Tibial nerve (tissue), 4 donors: ENCODE results near the gene NKX3-2.

Experiments used
- EP300 ChIP-seq, 2 donors: sonication (generic); formaldehyde crosslinking; IDR thresholded peaks; one replicate each; pipeline ENCODE4 v1.6.1; 2017; ENCODE audit warnings: antibody characterized with exemption in 2 of 2, mild to moderate bottlenecking in 1 of 2
- POLR2A ChIP-seq, 2 donors: fragments of 450-650 bp; IDR thresholded peaks; one replicate each; pipeline ENCODE4 v1.6.1; 2017; ENCODE audit warnings: antibody characterized with exemption in 2 of 2, mild to moderate bottlenecking in 2 of 2, moderate library complexity in 2 of 2
- TF ChIP-seq, protein P1 (sequence below), 5 experiments: fragments of 200-600 bp in 3 of 5; fragments of 450-650 bp in 2 of 5; sonication (generic) in 3 of 5; IDR thresholded peaks; one replicate each; pipeline ENCODE4 v1.5.1; 2016 to 2019; ENCODE audit warnings: antibody characterized with exemption in 5 of 5, mild to moderate bottlenecking in 3 of 5, moderate library complexity in 2 of 5

DNA sequence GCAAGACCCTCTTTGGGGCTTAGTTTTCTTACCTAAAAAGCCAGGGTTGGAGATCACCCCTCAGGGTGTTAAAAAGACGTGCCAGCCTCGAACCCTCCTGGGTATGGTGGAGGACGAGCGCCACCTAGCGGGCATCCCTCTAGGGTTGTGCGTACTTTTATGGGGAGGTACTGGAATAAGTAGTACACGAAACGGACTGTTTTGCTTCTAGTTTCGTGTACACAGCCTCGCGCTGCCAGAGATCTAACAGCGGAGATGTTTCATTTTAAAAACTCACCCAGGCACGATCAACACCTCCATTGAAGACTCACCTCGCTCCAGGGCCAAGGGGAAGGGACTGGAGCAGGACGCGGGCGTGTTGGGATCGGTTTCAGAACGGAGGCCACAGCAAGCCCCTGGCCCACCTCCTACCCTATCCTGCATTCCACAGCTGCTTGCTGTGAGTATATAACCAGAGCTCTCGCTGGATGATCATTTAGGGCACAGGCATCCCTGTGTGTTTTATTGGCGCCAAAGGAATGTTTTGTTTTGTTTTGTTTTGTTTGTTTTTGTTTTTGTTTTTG lies 4.8 kb upstream of the NKX3-2 start:
- TF ChIP-seq, protein P1, sequence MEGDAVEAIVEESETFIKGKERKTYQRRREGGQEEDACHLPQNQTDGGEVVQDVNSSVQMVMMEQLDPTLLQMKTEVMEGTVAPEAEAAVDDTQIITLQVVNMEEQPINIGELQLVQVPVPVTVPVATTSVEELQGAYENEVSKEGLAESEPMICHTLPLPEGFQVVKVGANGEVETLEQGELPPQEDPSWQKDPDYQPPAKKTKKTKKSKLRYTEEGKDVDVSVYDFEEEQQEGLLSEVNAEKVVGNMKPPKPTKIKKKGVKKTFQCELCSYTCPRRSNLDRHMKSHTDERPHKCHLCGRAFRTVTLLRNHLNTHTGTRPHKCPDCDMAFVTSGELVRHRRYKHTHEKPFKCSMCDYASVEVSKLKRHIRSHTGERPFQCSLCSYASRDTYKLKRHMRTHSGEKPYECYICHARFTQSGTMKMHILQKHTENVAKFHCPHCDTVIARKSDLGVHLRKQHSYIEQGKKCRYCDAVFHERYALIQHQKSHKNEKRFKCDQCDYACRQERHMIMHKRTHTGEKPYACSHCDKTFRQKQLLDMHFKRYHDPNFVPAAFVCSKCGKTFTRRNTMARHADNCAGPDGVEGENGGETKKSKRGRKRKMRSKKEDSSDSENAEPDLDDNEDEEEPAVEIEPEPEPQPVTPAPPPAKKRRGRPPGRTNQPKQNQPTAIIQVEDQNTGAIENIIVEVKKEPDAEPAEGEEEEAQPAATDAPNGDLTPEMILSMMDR (IDR thresholded peaks at IDR 0.05), result peak; percentile 69 to 88 (median 81)
- TF ChIP-seq POLR2A (IDR thresholded peaks at IDR 0.05), result no peak
- no peak for TF ChIP-seq EP300 (IDR thresholded peaks at IDR 0.05)
